GM18511 (cell line): ENCODE results near the gene SLC45A3.

Experiments used
- ATAC-seq: cut with Tn5 transposase; IDR thresholded peaks from one replicate; pipeline ENCODE4 v1.9.1; 2021; ENCODE audit warnings: mild to moderate bottlenecking, moderate library complexity; ENCODE audit not compliant: unreplicated experiment

SLC45A3 gene

GRCh38 chr1:205701891-205702290, 21.6 kb upstream of the SLC45A3 start:
- ATAC-seq, result no peak

DNA sequence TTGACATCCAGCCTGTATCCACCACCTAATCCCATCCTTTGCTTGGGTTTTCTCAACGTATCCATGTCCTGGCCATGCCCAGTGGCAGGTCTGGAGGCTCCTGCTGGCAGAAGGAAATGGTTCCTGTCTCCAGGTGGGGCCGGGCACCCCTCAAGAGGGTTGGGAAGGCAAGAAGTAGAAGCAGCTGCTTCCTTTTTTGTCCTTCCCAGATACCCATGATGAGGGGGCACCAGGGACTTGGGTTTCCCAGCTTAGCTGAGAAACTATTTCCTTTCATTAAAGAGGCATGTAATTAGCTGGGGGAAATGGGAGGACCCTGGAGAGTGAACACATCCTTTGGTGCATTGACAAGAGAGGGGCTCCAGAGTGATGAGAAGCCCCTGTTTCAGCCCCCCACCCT, 21.1 kb upstream of the SLC45A3 start:
- ATAC-seq, result no peak

- ATAC-seq, result no peak
These were observed 20.6 kb upstream of the SLC45A3 start for GRCh38 chr1:205700865-205701401.

DNA sequence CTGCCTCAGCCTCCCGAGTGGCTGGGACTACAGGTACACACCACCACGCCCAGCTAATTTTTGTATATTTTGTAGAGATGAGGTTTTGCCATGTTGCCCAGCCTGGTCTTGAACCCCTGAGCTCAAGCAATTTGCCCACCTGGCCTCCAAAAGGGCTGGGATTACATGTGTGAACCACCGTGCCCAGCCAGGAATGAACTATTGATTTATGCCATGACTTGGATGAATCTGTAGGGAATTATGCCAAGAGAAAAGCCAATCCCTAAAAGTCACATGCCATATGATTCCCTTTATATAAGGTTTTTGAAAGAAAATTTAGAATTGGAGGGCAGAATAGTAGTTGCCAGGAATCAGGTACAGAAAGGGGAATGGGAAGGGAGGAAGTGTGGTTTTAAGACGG, 19.1 kb upstream of the SLC45A3 start:
- ATAC-seq, result no peak

DNA sequence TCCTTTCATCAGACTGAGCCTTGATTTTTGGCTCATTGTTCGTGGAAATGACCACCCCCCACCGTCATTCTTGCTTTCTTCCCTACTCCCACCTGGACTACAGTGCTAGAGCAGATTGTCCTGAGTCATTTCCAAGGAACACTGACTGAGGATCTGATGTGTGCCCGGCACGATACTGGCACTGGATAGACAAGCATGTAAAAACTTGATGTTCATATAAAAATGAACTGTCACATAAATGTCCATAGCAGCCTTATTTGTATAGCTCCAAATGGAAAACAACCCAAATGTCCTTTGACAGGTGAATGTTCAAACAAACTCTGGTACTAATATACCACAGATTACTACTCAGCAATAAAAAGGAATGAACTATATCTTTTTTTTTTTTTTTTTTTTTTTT, 18.6 kb upstream of the SLC45A3 start:
- no peak for ATAC-seq

DNA sequence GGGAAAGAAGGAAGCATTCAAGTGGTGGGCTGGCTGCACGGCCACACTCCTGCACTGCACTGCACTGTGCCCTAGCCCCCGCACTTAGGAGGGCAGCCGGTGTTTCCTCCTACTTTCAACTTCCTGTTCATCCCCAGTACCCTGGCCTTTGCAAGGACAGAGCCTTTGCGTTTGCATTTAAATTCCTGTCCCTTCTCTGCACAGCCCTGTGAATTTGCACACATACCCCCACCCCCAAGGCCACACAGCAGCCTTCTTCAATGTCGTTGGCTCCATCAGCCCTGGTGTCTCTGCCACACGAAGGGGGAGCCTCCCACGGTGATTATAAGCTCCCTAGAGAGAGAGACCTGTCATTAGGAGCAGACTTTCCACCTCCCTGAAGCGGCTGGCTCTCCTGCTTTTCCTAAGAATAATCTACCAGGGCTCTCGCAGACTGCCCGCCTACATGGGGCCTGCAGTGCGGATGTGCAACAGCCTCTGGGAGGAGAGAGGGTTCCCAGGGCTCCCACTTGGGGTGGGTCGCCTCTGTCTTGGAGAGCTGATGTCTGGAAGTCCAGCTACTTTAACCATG, 13.2 kb upstream of the SLC45A3 start:
- no peak for ATAC-seq

- no peak for ATAC-seq
These were observed 12.1 kb upstream of the SLC45A3 start for GRCh38 chr1:205692423-205692822.

GRCh38 chr1:205690122-205690756, 9.9 kb upstream of the SLC45A3 start:
- no peak for ATAC-seq

DNA sequence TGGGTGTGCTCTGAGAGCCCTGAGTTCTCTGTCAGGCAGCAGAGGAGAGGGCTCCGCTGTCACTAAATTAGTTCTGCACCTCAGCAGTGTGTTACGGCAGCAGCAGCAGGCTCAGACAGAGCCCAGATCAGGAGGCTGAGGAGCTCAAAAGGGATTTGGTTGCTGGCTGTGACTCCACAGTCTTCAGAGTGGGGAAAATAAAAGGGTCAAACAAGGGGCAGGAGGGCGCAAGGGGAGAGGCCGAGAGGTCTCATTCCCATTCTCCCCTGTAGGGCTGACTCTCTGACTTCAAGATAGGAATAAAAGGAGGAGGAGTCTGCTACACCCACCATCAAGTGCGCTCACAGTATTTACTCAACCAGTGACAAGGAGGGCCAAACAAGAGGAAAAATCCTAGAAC, 9.2 kb upstream of the SLC45A3 start:
- ATAC-seq, result no peak

DNA sequence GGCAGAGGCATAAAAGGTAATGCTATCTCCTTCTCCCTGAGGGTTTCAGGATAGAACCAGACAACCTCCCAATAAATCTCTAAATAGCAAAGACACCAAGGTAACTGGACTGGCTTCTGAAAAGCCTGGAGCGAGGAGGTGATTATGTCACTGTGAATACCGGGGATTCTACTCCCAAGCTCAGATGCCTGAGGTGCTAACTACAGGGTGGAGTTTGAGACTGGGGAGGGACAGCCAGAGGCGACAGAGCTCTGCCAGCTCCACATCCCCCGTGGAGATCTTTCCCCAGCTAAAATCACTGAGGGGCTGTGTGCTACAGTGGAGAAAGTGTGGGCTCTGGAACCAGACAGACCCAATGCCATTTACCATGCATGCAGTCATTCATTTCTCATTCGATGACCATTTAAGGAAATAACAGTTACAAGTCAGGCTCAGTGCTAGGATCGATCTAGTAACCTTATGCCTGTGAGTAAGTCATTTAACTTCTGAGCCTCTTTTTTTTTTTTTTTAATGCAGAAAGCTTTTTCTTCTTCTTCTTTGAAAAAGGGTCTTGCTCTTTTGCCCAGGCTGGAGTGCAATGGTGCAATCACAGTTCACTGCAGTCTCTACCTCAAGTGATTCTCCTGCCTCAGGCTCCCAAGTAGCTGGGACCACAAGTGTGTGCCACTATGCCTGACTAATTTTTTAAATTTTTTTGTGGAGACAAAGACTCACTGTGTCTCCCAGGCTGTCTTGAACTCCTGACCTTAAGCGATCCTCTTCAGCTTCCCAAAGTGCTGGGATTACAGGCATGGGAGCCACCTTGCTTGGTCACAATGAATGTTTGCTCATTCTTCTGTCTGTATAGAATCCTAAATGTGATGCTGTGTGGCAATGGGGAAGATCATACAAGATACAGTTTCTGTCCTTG, 8.1 kb upstream of the SLC45A3 start:
- no peak for ATAC-seq

GRCh38 chr1:205687242-205687641, 6.9 kb upstream of the SLC45A3 start:
- ATAC-seq, result no peak

- ATAC-seq, result no peak
These were observed 1.1 kb upstream of the SLC45A3 start for GRCh38 chr1:205681364-205681763.

- no peak for ATAC-seq
These were observed 1.8 kb downstream of the SLC45A3 start for GRCh38 chr1:205678286-205679111.

- no peak for ATAC-seq
These were observed 3.1 kb downstream of the SLC45A3 start for GRCh38 chr1:205677167-205677566.

- ATAC-seq, result no peak
These were observed 3.7 kb downstream of the SLC45A3 start for GRCh38 chr1:205676597-205676996.

GRCh38 chr1:205676002-205676401, 4.3 kb downstream of the SLC45A3 start:
- ATAC-seq, result no peak

DNA sequence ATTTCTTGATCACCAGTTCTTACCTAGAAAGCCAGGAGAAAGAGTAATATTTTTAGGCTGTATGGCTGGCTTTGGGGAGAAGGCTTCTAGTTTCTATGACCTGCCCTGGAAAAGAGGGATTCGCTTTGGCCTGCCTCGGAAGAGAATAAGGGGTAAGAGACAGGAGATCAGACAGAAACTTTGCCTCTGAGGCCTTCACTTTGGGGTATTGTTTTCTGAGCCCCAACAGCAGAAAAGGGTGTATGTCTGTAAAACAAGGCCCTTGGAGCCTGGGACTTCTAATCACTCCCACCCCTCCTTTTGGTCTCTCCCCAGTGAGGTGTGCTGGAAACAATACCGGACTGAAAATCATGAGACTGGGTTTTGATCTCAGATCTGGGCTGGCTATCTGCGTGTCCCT, 5.1 kb downstream of the SLC45A3 start:
- ATAC-seq, result no peak

GRCh38 chr1:205672970-205673369, 7.3 kb downstream of the SLC45A3 start:
- ATAC-seq, result no peak

DNA sequence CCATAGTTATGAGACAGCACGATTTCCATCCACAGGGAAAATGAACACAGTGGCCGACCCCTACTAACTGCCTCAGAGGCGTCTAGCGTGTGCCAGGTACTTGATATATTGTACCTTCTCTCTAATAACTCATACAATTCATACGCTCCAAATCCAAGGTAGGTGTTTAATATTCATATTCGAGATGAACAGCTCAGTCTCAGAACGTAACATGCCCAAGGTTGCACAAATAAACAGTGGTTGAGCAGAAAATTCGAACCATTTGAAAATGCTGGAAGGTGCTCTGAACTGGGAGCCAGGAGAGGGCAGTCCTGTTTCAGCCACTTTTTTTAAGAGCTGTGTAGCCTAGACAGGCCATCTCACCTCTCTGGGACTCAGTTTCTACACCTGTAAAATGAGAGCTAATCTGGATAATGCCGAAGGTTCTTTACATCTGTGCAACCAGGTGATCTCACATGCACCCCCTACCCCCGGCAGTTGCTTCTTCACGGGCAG, 7.9 kb downstream of the SLC45A3 start:
- no peak for ATAC-seq

- ATAC-seq, result no peak
These were observed 9.5 kb downstream of the SLC45A3 start for GRCh38 chr1:205670611-205671430.
